HTR-8/SVneo (cell line): ENCODE data around the gene BCAN.
A peak's percentile ranks its signal among the peaks of the same experiment; 100 is the strongest.

Experiments
- DNase-seq: peaks from one replicate; pipeline ENCODE4 v3.0.0; 2011; ENCODE audit warnings: low spot score, mixed read lengths; ENCODE audit not compliant: insufficient read length
- FAIRE-seq: peaks from 2 replicates; lab custom pipeline; 2011; peaks lifted over from hg19 to GRCh38; lab: Jason Lieb, UNC

The BCAN gene

DNA sequence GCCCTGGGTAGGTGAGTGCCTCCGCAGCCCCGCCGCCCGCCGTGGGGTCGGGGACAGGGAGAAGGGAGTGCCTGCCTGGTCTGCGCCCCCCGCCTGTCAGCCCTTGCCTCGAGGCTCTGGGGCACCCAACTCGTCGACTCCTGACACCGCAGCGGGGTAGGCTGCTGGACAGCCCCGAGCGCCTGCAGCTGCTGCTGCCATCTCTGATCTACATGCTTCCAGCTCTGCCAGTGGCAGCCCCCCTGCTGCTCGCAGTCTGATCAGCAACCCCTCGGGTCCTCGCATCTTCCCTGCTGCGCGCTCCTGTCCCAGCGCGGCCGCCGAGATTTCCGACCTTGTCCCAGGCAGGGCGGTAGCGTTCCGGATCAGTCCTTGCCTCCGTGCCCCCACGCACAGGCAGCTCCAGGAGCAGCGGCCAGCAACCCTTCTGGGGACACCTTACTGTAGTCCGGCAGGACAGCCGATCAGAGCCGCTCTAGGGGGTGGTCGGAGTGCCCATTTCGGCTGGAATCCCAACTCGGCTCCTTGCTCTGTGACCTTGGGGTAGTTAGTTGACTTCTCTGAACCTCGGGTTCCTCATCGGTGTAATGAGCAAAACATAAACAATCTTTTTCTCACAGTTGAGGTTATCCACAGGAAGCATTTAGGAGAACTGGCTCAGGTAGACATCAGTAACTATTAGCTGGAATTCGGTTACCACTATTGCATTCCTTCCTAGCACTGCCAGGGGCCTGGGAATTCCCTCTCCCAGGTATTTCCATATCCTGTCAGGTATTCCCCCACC lies 540 bp downstream of the BCAN start:
- DNase-seq, result no peak

DNA sequence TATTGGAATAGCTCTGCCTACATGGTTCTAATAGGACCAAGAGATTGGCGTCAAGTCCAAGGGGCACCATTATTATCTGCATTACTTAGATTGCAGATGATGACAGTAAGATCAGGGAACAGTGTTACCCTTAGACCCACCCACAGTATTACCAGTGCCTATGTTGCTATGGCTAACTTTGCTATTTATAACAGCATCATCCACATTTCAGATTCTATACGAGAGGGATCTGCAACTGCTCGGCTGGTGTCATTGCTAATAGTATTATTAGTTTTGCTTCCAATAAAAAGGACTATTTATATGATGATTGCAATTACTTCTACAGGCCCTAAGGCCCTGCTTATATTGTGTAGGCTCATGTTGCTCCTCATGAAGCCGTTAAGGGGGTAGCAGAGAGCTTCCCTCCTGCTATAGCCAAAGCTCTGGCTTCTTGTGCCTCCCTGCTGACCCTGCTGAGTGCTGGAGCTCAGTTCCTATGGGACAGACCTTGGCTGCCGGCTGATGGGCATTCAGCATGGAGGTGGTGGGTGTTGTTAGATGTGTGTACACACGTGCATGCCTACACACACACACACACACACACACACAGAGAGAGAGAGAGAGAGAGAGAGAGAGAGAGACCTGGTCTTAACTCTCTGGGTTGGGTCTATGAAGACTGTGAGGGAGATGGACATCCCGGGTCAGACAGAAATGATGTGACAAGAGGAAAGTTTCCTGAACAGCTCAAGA lies 1.3 kb downstream of the BCAN start:
- DNase-seq (no peak), FAIRE-seq (no peak)

More for the DNA sequence above, 540 bp downstream of the BCAN start:
- no peak for FAIRE-seq

DNA sequence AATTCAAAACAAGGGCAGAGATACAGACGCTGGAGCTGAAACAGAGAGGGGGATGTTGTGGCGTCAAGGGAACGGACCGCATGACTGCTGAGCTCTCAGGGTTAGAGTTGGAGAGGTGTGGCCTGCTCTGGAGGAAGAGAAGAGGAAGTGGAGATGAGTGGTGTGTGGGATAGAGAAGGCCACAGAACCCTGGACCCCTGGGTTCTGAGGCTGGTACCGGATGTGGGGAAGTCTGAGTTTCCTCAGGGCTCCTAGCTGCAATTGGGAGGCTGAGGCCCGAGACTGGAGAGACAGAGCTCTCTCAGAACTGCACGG lies 1.8 kb downstream of the BCAN start:
- DNase-seq, result no peak
- no peak for FAIRE-seq

DNA sequence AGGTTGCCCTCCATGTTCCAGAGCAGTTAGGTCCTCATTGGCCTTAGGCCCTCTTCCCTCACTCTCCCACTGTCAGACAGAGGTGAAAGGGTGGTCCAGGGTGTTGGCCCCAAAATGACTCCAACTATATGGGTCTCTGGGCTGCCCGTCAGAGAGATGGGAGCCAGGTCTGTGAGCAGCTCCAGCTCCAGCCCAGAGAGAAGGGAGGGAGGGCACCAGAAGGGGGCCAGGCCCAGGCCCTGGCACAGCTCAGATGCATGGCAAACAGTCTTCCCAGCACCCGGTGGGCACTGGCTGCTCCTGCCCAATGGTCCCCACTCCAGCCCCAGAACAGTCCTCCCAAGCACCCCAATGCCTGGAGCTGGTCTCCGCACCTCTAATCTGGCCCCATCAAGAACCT lies 2.2 kb downstream of the BCAN start:
- FAIRE-seq (no peak), DNase-seq (no peak)

DNA sequence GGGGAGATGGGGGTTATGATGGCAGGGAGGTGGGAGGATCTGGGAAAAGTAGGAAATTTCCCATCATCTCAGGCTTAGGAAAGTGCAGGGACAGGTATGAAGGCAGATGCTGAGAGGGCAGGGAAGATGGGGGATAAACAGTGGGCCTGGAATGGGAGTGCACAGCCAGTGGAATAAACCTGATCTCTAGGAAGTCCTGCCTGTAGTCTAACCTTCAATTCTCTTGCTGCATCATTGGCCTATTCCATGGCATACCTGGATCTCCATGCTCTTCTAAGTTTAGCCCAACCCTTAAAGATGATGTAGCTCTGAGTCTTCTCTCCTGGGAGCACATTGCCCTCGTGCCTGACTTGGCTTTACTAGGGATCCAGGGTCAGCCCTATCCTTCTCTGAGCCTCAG lies 2.7 kb downstream of the BCAN start:
- no peak for FAIRE-seq

DNA sequence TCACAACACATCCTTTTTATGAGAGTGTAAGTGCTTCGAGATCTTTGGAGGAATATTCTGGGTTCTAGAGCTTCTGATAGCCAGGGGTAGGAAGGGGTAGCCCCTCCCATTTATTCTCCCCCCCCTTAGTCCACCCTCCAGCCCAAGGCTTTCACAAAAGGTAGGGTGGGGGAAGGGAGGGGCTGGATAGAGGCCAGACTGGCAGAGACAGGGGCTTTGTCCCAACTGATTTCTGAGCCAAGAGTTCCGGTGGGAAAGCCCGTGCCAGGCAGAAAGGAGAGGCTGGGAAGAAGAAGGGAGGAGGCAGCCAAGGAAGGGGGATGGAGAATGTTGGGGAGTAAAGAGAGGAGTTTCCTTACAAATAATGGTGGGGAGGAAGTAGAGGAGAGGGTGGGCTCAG lies 3.1 kb downstream of the BCAN start:
- DNase-seq (no peak), FAIRE-seq (no peak)

More for the DNA sequence above, 2.7 kb downstream of the BCAN start:
- no peak for DNase-seq

DNA sequence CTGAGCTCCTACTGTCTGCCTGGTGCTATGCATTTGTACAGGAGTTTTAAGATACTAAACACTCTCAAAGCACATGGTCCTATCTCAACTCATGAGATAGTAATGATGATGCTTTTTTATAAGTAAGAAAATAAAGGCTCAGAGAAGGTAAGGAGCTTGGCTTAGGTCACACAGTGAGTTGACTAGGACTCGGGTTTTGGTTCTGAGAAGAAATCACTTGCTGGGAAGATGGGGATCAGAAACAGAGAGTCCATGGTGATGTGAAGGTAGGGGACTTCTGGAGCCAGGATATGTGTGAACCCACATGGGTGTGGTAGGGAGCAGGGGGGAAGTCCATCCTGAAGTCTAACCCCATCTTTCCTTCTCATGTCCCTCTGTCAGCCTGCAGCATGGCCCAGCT lies 3.7 kb downstream of the BCAN start:
- FAIRE-seq, result no peak
- DNase-seq, result no peak

DNA sequence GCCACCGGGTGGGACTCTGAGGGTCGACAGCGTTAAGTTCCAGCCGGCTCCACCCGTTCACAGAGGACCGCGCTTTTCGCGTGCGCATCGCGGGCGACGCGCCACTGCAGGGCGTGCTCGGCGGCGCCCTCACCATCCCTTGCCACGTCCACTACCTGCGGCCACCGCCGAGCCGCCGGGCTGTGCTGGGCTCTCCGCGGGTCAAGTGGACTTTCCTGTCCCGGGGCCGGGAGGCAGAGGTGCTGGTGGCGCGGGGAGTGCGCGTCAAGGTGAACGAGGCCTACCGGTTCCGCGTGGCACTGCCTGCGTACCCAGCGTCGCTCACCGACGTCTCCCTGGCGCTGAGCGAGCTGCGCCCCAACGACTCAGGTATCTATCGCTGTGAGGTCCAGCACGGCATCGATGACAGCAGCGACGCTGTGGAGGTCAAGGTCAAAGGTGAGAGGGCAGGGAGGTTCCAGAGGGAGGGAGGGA lies 4.9 kb downstream of the BCAN start:
- DNase-seq, result no peak
- FAIRE-seq, result no peak

DNA sequence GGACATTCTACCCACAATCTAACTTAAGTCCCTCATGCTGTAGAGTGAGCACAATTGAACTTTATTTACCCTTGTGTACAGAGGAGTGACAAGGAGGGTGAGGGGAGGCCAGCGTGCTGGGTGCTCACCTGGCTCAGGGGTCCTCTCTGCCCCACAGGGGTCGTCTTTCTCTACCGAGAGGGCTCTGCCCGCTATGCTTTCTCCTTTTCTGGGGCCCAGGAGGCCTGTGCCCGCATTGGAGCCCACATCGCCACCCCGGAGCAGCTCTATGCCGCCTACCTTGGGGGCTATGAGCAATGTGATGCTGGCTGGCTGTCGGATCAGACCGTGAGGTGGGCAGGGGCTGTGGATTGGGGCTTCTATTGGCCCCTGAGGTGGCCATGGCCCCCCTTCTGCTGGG lies 5.4 kb downstream of the BCAN start:
- FAIRE-seq, result no peak
- DNase-seq, result no peak

DNA sequence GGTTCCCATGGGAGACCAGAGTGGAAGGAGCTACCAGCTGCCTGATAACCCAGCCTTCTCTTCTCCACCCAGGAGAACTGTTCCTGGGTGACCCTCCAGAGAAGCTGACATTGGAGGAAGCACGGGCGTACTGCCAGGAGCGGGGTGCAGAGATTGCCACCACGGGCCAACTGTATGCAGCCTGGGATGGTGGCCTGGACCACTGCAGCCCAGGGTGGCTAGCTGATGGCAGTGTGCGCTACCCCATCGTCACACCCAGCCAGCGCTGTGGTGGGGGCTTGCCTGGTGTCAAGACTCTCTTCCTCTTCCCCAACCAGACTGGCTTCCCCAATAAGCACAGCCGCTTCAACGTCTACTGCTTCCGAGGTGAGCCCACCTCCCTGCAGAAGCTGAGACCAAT lies 6.6 kb downstream of the BCAN start:
- no peak for DNase-seq
- no peak for FAIRE-seq

DNA sequence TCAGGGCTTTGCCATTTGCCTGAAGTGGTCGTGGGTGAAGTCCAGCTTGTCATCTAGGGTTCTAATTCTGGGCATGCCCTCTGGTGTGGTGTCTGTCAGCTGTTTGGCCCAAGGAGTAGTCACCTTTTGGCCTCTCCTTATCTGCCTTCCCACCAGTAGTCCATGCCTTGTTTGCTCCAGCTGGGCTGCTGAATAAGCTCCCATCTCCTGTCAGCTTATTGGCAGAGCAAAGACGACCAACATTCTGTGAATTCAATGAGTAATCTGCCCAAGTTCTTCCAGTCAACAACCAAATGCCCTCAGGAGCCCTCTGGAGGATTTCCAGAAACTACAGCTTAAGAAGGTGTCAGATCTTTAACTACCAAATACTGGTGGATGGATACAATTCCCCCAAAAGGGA lies 7.0 kb downstream of the BCAN start:
- FAIRE-seq, result no peak
- no peak for DNase-seq

DNA sequence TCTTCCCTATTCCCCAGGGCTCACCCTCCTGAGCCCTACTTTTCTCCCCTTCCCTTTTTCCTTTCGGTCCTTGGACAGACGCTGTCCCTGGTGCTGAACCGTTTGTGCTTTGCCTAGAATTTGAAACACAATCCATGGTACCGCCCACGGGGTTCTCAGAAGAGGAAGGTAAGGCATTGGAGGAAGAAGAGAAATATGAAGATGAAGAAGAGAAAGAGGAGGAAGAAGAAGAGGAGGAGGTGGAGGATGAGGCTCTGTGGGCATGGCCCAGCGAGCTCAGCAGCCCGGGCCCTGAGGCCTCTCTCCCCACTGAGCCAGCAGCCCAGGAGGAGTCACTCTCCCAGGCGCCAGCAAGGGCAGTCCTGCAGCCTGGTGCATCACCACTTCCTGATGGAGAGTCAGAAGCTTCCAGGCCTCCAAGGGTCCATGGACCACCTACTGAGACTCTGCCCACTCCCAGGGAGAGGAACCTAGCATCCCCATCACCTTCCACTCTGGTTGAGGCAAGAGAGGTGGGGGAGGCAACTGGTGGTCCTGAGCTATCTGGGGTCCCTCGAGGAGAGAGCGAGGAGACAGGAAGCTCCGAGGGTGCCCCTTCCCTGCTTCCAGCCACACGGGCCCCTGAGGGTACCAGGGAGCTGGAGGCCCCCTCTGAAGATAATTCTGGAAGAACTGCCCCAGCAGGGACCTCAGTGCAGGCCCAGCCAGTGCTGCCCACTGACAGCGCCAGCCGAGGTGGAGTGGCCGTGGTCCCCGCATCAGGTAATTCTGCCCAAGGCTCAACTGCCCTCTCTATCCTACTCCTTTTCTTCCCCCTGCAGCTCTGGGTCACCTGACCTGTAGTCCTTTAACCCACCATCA lies 10.4 kb downstream of the BCAN start:
- no peak for FAIRE-seq
- DNase-seq, result no peak

DNA sequence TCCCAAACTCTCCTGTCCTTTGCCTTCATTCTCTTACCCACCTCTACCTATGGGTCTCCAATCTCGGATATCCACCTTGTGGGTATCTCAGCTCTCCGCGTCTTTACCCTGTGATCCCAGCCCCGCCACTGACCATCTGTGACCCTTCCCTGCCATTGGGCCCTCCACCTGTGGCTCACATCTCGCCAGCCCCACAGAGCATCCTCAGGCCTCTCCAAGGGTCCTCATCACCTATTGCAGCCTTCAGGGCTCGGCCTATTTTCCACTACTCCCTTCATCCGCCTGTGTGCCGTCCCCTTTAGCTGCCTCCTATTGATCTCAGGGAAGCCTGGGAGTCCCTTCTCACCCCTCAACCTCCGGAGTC lies 11.1 kb downstream of the BCAN start:
- DNase-seq, result no peak
- FAIRE-seq, result no peak

DNA sequence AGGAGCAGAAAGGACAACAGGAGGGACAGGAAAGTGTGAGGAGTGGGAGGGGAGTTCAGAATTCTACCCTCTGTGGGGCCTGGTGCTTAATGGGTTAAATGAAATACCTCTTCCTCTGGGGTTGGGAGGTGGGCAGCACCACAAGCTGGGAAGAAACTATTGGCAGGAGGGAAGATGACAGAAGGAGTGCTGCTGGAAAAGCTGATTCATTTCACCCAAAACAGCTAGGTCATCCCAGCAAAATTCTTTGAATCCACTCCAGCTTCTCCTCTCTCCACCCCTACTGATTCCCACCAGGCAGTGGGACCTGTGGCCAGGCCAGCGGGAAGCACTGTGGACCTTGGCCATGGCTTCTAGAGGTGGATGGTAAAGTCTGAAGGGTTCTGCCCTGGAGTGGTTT lies 12.8 kb downstream of the BCAN start:
- FAIRE-seq (no peak), DNase-seq (no peak)

DNA sequence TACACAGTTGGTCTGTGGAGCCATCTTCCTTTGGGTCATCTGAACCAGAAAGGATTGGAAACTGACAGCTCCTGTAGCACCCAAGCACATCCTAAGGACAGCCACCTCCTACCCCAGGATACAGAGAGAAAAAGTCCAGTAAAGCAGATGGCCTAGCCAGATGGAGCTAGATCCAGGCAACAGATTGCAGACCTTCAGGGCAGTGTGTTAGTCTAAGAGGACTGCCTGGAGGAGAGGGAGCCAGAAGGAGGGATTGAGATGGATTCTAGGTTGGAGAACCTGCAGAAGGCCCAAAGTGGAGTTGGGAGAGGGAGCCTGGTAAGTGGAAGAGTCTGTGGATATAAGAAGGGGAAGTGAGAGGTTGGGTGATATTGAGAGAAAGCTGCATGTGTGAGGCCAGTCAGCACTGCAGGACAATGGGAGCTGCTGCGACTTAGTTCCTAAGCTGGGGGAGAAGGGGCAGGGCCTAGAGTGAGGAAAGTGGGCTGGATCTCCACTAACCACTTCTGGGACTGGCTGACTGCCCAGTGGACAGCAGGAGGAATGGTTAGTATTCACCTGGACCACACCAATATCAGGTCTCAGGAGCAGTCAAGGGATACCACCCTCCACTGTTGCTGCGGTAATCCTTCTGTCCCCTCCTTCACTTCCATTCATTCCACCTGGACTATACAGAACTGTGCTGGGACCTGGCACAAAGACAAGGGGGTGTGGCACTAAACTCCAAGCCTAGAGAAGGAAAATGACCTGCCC lies 13.4 kb downstream of the BCAN start:
- FAIRE-seq (no peak), DNase-seq (no peak)

DNA sequence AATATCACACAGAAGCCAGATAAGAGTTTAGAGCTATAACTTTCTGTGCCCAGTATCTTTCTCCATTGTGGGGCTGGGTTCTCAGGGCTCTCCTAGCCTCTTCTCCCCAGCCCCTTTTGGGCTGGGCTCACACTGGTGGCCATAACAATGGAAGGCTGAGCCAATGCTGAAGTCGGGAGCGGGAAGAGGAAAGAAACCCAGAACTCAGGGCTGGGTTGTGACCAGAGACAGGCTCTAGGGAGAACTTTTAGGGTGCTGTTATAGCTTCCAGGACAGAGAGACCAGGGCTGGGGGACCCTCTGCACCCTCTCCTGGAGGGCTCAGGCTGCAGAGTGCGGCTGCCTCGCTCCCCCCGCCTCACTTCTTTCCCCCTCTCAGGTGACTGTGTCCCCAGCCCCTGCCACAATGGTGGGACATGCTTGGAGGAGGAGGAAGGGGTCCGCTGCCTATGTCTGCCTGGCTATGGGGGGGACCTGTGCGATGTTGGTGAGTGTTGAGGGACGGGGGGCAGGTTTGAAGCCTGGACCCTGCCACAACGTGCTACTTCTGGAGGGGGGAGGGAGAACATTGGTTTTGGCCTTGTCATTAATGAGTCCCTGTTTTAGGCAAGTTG lies 14.1 kb downstream of the BCAN start:
- no peak for DNase-seq
- no peak for FAIRE-seq

DNA sequence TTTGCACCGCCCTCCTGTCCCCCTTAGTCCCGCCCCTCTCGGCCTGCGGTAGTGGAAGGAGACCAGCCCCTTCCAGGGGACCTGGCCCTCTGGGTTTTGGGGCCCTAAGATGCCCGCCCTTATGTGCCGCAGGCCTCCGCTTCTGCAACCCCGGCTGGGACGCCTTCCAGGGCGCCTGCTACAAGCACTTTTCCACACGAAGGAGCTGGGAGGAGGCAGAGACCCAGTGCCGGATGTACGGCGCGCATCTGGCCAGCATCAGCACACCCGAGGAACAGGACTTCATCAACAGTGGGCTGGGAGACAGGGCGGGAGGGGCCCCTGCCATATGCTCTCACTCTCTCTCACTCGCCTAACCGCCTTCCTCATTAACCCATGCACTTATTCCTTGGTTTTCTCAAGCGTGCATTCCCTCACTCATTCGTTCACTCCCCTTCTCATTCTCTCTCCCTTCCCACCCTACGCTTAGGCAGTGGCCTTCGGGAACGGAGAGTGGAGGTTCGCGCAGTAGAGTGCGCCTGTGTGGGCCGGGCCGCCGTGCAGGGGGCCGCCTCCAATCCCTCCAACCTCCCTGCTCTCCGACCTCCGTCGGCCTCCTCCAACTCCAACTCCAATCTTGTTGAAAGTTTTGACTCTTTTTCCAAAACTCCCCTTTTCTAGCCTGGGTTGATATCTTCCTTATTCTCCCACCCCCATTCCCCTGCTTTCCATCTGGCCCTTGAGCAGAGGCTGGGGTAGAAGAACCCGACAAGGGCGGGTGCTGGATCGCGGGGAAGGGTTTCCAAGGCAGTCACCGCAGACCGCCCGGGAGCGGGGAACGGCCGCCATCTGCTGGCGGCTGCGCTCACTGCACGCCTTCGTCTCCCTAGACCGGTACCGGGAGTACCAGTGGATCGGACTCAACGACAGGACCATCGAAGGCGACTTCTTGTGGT lies 15.2 kb downstream of the BCAN start:
- no peak for FAIRE-seq
- peak; percentile 69 for DNase-seq

DNA sequence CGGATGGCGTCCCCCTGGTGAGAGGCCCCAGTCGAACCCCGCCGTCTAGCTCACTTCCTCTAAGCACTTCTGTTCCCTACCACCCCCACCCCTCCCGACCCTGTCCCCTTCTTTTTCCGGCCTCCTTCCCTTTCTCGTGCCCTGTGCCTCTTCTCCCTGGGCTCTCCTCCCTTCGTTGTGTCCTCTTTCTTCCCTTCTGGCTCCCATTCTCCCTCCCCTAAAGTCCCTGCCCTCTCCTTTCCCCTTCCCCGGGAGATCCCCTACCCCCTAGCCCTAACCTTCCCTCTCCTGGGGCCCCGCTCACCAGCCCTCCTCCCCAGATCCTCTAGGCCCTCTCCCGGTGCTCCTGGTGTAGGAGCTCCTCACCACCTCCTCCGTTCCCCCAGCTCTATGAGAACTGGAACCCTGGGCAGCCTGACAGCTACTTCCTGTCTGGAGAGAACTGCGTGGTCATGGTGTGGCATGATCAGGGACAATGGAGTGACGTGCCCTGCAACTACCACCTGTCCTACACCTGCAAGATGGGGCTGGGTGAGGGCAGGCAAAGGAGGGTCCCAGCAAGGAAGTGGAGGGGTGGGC lies 15.9 kb downstream of the BCAN start:
- no peak for FAIRE-seq
- no peak for DNase-seq

DNA sequence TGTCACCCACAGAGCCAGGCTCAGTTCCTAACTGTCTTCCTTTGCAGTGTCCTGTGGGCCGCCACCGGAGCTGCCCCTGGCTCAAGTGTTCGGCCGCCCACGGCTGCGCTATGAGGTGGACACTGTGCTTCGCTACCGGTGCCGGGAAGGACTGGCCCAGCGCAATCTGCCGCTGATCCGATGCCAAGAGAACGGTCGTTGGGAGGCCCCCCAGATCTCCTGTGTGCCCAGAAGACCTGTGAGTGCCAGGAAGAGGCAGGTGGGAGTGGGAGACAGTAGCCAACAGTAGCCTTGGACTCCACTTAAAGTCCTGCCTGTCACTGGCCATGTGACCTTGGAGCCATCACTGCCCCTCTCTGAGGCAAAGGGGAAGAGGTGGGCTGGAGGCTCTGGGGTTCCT lies 16.6 kb downstream of the BCAN start:
- no peak for FAIRE-seq
- DNase-seq, result no peak
